ENCODE results near the gene SLC16A7.

DNA sequence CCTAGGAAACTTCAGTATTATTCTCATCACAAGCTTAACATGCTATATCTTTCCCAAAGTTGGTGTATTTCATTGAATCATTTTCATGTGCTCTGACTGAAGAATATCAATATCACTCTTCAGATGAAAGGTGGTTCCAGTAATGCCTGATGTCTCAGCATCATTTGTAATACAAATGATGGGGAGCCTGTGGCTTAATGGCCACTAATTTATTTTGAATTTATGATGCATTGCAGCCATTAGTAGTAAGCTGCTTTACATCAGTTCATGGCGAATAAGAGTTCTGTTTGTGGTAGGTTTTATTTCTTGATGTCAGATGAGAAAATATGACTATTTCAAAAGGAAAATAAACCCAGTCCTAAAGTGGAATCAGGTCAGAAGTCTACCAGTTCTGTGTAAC, 139.4 kb downstream of the SLC16A7 start:
- TF ChIP-seq POLR2A (IDR thresholded peaks at IDR 0.05; ENCODE audit: low read length) (no peak), GATA1 (IDR thresholded peaks at IDR 0.05; ENCODE audit: low read depth, low read length) (no peak)

All from erythroblast (primary cell).